Retinal pigment epithelial cell (primary cell): ENCODE data around the gene PHETA1.

Source experiments
- DNase-seq: peaks from one replicate; pipeline ENCODE4 v3.0.0-alpha.2; 2010; ENCODE audit warnings: low read depth
- H3K4me3 ChIP-seq: 2 replicates; pipeline ENCODE4 v1.5.1; 2011; ENCODE audit warnings: mild to moderate bottlenecking, low read length, control low read depth, moderate library complexity
- TF ChIP-seq, protein P1 (sequence below): conservative IDR thresholded peaks from 2 replicates; pipeline ENCODE4 v1.5.1; 2011; ENCODE audit warnings: low read depth, low read length, control low read depth, inconsistent platforms

PHETA1 gene, protein sequence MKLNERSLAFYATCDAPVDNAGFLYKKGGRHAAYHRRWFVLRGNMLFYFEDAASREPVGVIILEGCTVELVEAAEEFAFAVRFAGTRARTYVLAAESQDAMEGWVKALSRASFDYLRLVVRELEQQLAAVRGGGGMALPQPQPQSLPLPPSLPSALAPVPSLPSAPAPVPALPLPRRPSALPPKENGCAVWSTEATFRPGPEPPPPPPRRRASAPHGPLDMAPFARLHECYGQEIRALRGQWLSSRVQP

DNA sequence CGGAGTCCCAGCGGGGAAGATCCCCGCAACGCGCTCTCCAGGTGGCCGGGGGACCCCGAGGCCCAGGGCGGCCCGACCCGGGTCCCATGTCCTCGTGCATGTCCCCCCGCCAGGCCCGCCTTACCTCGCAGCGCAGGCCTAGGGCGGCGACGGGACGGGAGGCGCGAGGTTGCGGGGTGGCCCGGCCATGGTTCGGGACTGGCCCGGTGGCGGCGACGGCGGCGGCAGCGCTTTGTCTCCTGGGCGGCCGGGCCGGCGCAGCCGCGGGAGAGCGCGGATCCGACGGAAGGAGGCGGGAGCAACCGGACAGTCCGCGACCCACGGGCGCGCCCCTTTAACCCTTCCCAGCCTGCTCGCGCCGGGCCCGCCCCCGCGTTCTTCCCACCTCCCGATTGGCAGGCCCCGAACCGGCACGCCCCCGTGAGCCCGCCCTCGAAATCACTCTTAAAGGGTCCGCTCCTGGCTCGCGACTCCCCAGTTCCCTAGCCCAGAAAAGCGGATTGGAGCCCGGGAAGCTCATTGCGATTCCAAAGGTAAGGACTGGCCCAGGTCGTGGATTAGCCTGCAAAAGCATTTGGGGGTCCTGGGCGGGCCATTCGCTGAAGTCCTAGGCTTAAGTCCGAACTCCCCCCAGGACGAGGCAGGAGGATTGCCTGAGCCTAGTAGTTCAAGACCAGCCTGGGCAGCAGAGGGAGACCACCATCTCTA is at the start of gene PHETA1:
Gene PHETA1 (minus strand): TSS at position 308 of the 708 bp plus-strand sequence. CDS start 5,668 bp downstream, outside the sequence.
- H3K4me3 ChIP-seq = peak within 1 kb of the TSS; percentile 80
- TF ChIP-seq, protein P1, sequence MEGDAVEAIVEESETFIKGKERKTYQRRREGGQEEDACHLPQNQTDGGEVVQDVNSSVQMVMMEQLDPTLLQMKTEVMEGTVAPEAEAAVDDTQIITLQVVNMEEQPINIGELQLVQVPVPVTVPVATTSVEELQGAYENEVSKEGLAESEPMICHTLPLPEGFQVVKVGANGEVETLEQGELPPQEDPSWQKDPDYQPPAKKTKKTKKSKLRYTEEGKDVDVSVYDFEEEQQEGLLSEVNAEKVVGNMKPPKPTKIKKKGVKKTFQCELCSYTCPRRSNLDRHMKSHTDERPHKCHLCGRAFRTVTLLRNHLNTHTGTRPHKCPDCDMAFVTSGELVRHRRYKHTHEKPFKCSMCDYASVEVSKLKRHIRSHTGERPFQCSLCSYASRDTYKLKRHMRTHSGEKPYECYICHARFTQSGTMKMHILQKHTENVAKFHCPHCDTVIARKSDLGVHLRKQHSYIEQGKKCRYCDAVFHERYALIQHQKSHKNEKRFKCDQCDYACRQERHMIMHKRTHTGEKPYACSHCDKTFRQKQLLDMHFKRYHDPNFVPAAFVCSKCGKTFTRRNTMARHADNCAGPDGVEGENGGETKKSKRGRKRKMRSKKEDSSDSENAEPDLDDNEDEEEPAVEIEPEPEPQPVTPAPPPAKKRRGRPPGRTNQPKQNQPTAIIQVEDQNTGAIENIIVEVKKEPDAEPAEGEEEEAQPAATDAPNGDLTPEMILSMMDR = no peak
- peak; percentile 43 for DNase-seq

DNA sequence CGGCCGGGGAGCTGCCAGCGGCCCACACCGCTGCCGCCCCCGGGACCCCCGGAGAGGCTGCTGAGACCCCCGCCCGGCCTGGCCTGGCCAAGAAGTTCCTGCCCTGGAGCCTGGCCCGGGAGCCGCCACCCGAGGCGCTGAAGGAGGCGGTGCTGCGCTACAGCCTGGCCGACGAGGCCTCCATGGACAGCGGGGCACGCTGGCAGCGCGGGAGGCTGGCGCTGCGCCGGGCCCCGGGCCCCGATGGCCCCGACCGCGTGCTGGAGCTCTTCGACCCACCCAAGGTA is 49.6 kb upstream of the PHETA1 start:
- no peak overlapping the region for H3K4me3 ChIP-seq
- TF ChIP-seq, protein P1 = no peak
- no peak for DNase-seq

DNA sequence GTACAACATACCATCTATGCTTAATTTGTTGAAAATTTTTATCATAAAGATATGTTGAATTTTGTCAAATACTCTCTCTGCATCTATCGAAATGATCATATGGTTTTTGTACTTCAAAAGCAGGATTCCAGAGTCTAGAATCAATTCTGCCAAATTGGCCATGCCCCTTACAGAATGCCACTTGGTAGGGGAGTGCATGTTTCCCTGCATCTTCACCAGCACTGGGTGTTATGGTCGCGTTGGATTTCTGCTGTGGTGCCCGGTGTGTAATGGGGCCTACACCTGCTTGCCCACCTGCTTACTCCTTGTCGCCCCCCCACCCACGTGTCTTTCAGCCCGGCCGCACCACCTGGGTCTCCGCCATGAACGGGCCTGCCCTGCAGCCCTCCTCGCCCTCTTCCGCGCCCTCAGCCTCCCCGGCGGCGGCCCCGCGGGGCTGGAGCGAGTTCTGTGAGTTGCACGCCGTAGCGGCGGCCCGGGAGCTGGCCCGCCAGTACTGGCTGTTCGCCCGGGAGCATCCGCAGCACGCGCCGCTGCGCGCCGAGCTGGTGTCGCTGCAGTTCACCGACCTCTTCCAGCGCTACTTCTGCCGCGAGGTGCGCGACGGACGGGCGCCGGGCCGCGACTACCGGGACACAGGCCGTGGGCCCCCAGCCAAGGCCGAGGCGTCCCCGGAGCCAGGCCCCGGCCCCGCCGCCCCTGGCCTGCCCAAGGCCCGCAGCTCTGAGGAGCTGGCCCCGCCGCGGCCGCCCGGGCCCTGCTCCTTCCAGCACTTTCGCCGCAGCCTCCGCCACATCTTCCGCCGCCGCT is 49.1 kb upstream of the PHETA1 start:
- TF ChIP-seq, protein P1 = no peak
- H3K4me3 ChIP-seq = no peak overlapping the region
- no peak for DNase-seq

DNA sequence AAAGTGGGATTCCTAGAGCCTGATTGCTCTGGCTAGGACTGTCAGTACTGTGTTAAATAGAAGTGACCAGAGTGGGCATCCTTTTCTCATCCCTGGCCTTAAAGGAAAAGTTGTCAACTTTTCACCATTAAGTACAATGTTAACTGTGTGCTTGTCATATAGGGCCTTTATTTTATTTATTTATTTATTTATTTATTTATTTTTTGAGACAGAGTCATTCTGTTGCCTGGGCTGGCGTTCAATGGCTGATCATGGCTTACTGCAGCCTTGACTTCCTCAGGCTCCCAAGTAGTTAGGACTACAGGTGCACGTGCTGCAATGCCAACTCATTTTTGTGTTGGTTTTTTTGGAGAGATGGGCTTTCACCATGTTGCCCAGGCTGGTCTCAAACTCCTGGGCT is 48.4 kb upstream of the PHETA1 start:
- DNase-seq = no peak
- TF ChIP-seq, protein P1 = no peak
- H3K4me3 ChIP-seq = no peak overlapping the region

DNA sequence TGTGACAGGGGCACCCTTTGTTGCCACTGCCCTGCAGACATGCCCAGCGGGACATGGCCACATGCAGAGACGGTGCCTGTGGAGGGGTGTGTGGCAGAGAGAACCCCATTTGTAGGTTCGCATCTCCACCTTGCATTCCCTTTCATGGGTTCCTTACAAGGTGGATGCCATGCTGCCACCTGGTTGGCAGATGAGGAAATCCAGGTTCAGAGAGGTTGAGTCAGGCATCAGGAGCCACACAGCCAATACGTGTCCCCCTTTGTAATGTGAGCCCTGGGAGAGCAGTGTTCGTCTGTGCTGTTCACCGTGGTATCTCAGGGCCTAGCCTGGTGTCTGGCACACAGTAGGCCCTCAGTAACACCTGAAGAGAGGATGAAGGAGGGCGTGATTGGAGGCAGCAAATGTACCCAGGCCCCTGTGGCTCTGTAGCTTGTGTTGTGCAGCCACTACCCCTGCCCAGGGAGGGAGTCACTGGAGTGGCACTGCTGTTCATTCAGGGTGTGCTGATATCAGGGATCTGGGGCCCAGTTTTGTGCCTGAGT is 45.9 kb upstream of the PHETA1 start:
- no peak overlapping the region for H3K4me3 ChIP-seq
- TF ChIP-seq, protein P1 = no peak

DNA sequence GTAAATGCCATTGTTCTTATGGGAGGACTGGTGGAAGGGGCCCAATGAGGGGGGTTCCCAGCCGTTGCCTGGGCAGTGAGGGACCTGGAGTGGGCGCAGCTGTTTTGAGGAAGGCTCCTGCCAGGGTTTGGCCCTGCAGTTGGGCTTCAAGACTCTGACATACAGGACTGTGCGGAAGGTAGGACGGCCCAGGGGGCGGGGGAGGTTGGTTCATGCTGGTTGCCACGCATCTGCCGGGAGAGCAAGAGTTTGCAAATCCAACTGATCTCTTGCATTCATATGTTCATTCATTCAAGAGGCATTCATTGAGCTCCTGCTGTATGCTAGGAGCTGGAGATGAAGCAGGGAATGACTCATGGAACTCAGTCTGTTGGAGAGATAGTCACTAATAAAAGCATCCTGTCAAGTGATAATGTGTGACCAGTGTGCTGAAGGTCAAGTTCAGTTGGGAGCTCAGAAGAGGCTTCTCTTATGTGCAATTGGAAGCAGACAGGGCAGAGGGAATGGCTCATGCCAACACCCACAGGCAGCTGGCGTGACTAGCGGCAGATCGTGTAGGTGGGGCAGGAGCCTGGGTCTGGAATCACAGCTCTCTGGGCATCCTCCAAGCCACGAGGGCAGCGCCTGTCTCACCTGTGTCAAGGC is 44.7 kb upstream of the PHETA1 start:
- H3K4me3 ChIP-seq = no peak overlapping the region
- TF ChIP-seq, protein P1 = no peak
- DNase-seq = no peak

More for the DNA sequence above, 45.9 kb upstream of the PHETA1 start:
- DNase-seq = no peak
